Upper lobe of left lung (tissue), 4 donors: Measurements from ENCODE around the gene CMTM8.

Experiments
- POLR2A ChIP-seq, 4 donors: fragments of 450-650 bp; IDR thresholded peaks; one replicate each; pipeline ENCODE4 v1.5.1; 2016 to 2017; ENCODE audit warnings: antibody characterized with exemption in 4 of 4, mild to moderate bottlenecking in 2 of 4
- POLR2AphosphoS5 ChIP-seq, 2 donors: sonication (generic); formaldehyde crosslinking; IDR thresholded peaks; one replicate each; pipeline ENCODE4 v1.5.1; 2017; ENCODE audit warnings: antibody characterized with exemption in 2 of 2
- TF ChIP-seq, protein P1 (sequence below), 6 experiments: fragments of 450-650 bp in 4 of 6; fragments of 200-600 bp in 2 of 6; sonication (generic) in 2 of 6; IDR thresholded peaks; one replicate each; pipeline ENCODE4 v1.5.1; 2016 to 2019; ENCODE audit warnings: antibody characterized with exemption in 6 of 6

DNA sequence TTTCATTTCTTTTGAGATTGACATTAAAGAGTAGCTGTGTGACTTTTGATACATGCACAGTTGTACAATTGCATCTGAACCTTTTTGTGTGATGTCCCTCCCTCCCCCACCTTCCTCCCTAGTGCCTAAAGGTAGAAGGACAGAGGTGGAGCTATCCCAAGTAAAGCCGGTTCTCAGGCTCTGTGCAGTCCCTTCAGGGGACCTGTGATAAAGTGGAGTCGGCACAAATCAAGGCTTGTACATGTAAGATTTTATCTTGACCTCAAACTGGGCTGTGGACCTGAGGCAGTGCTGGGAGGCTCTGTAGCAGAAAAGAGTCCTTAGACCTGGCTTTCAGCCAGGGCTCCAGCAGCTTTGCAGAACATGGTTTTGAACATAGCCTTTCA is 97.6 kb downstream of the CMTM8 start:
- TF ChIP-seq, protein P1, sequence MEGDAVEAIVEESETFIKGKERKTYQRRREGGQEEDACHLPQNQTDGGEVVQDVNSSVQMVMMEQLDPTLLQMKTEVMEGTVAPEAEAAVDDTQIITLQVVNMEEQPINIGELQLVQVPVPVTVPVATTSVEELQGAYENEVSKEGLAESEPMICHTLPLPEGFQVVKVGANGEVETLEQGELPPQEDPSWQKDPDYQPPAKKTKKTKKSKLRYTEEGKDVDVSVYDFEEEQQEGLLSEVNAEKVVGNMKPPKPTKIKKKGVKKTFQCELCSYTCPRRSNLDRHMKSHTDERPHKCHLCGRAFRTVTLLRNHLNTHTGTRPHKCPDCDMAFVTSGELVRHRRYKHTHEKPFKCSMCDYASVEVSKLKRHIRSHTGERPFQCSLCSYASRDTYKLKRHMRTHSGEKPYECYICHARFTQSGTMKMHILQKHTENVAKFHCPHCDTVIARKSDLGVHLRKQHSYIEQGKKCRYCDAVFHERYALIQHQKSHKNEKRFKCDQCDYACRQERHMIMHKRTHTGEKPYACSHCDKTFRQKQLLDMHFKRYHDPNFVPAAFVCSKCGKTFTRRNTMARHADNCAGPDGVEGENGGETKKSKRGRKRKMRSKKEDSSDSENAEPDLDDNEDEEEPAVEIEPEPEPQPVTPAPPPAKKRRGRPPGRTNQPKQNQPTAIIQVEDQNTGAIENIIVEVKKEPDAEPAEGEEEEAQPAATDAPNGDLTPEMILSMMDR (IDR thresholded peaks at IDR 0.05) = no peak
- no peak for TF ChIP-seq POLR2A (IDR thresholded peaks at IDR 0.05)
- TF ChIP-seq POLR2AphosphoS5 (IDR thresholded peaks at IDR 0.05) = no peak
